Endothelial cell of umbilical vein (primary cell): Measurements from ENCODE around the gene HOXA10. TPM values are rescaled to one million over a fixed set of nuclear protein-coding genes. Genes with fewer than 3 reads are reported as not detected.
A peak's percentile ranks its signal among the peaks of the same experiment; 100 is the strongest.

Experiments used
- BruUV-seq: library from RNA; stranded (reverse); fragments of 400-500 nt; replicated peaks from 2 replicates; lab custom pipeline; 2021; lab: Mats Ljungman, UMichigan
- CTCF ChIA-PET: fragments of 300-600, 350-600 bp; sonication (Branson Sonifier 250); formaldehyde crosslinking; loops from one replicate; lab custom pipeline; 2021; ENCODE audit warnings: antibody characterized with exemption, inconsistent platforms; lab: Charles Lee
- POLR2A ChIA-PET: fragments of 300-600, 350-600 bp; sonication (Branson Sonifier 250); formaldehyde crosslinking; loops from one replicate; lab custom pipeline; 2021; ENCODE audit warnings: antibody characterized with exemption, inconsistent platforms; lab: Charles Lee
- DNase-seq: peaks from one replicate; pipeline ENCODE4 v3.0.0-alpha.2; 2011; ENCODE audit warnings: low read depth, low spot score
- FAIRE-seq: peaks from 2 replicates; lab custom pipeline; 2011; peaks lifted over from hg19 to GRCh38; lab: Jason Lieb, UNC
- H2AFZ ChIP-seq: 2 replicates; pipeline ENCODE4 v1.6.0; 2012; ENCODE audit warnings: low read depth, low read length, control low read depth, inconsistent platforms
- H3K27ac ChIP-seq: 2 replicates; pipeline ENCODE4 v1.5.1; 2011; ENCODE audit warnings: low read depth, mild to moderate bottlenecking, control low read depth, low read length, moderate library complexity; ENCODE audit not compliant: insufficient read depth
- H3K27me3 ChIP-seq, 2 experiments: 2 replicates each; pipeline versions ENCODE4 v1.6.0 to v1.6.1; 2011; ENCODE audit warnings: low read length in 2 of 2, mixed read lengths in 1 of 2; ENCODE audit not compliant: control insufficient read depth in 2 of 2, insufficient read depth in 2 of 2
- H3K36me3 ChIP-seq, 2 experiments: 2 replicates in 1 of 2; 3 replicates in 1 of 2; pipeline ENCODE4 v1.5.1; 2011; ENCODE audit warnings: low read length in 2 of 2, mild to moderate bottlenecking in 1 of 2, moderate library complexity in 1 of 2; ENCODE audit not compliant: control insufficient read depth in 2 of 2, insufficient read depth in 2 of 2; ENCODE audit errors: extremely low read depth in 1 of 2
- H3K4me1 ChIP-seq: 3 replicates; pipeline ENCODE4 v1.5.1; 2011; ENCODE audit warnings: mild to moderate bottlenecking, low read length; ENCODE audit not compliant: control insufficient read depth, insufficient read depth; ENCODE audit errors: extremely low read depth
- H3K4me2 ChIP-seq: 2 replicates; pipeline ENCODE4 v1.6.1; 2011; ENCODE audit warnings: low read length, control low read depth, mixed read lengths; ENCODE audit not compliant: insufficient read depth
- H3K4me3 ChIP-seq, 3 experiments: fragments of 200-600 bp in 1 of 3; sonication (generic), shearing (Covaris generic) in 1 of 3; replicated peaks in 1 of 3; 2 replicates each; pipeline ENCODE4 v1.5.1; 2011 to 2016; ENCODE audit warnings: control low read depth in 3 of 3, low read length in 3 of 3, mild to moderate bottlenecking in 2 of 3, inconsistent platforms in 1 of 3, low read depth in 1 of 3, moderate library complexity in 1 of 3; ENCODE audit not compliant: insufficient read depth in 1 of 3
- H3K79me2 ChIP-seq: 2 replicates; pipeline ENCODE4 v1.6.0; 2012; ENCODE audit warnings: low read length, inconsistent platforms; ENCODE audit not compliant: control insufficient read depth, insufficient read depth
- H3K9ac ChIP-seq: replicated peaks from 2 replicates; pipeline ENCODE3; 2011; ENCODE audit warnings: low read length, control low read depth; ENCODE audit not compliant: insufficient read depth; ENCODE audit errors: extremely low read depth
- H3K9me1 ChIP-seq: replicated peaks from 3 replicates; pipeline ENCODE4 v1.6.0; 2011; ENCODE audit warnings: mild to moderate bottlenecking, low read length; ENCODE audit not compliant: control insufficient read depth, insufficient read depth; ENCODE audit errors: extremely low read depth
- H3K9me3 ChIP-seq: replicated peaks from 2 replicates; pipeline ENCODE4 v1.5.1; 2012; ENCODE audit warnings: low read length, inconsistent platforms; ENCODE audit not compliant: control insufficient read depth, insufficient read depth
- H4K20me1 ChIP-seq: replicated peaks from 2 replicates; pipeline ENCODE3; 2011; ENCODE audit warnings: mild to moderate bottlenecking, low read length; ENCODE audit not compliant: control insufficient read depth, insufficient read depth; ENCODE audit errors: extremely low read depth
- EZH2 ChIP-seq: IDR thresholded peaks from 2 replicates; pipeline ENCODE4 v1.6.1; 2012; ENCODE audit warnings: borderline replicate concordance, low read depth, mild to moderate bottlenecking, moderate library complexity, low read length, inconsistent platforms; ENCODE audit not compliant: severe bottlenecking
- FOS ChIP-seq: IDR thresholded peaks from 2 replicates; pipeline ENCODE4 v1.6.1; 2011; ENCODE audit warnings: mild to moderate bottlenecking, low read length, moderate library complexity, borderline replicate concordance; ENCODE audit not compliant: insufficient read depth
- JUN ChIP-seq: IDR thresholded peaks from 2 replicates; pipeline ENCODE4 v1.6.1; 2011; ENCODE audit warnings: borderline replicate concordance, low read depth; ENCODE audit not compliant: insufficient read length, insufficient read depth
- MAX ChIP-seq: IDR thresholded peaks from 2 replicates; pipeline ENCODE4 v1.6.1; 2011; ENCODE audit not compliant: insufficient read depth, insufficient read length
- POLR2A ChIP-seq: IDR thresholded peaks from 2 replicates; pipeline ENCODE4 v1.6.1; 2012; ENCODE audit warnings: low read depth, mild to moderate bottlenecking, control low read depth, low read length
- POLR2AphosphoS5 ChIP-seq: IDR thresholded peaks from 2 replicates; pipeline ENCODE4 v1.6.1; 2012; ENCODE audit warnings: low read depth, mild to moderate bottlenecking, control low read depth, low read length, moderate library complexity; ENCODE audit not compliant: insufficient read depth
- dilution Hi-C: fragments of 300-500 bp; cut with MboI; formaldehyde crosslinking; loops from one replicate; pipeline ENCODE4 v1.15.0; 2019; ENCODE audit warnings: low sequenced_read_pairs; ENCODE audit not compliant: extremely low pct_ligation_motif_present
- intact Hi-C: fragments of 100-400 bp; cut with micrococcal nuclease; formaldehyde crosslinking; loops from one replicate; pipeline ENCODE4 v1.10.0; 2022
- polyA plus RNA-seq, 4 experiments: library from polyadenylated mRNA; depleted of rRNA in 3 of 4; stranded (reverse) in 3 of 4; unstranded in 1 of 4; fragments of >200 nt; gene quantifications; 2 replicates each; pipeline versions ENCODE4 v1.2.1 to v1.2.3, GENCODE V29; 2011 to 2012; ENCODE audit warnings: missing spikeins in 1 of 4
- total RNA-seq: library from RNA; stranded (reverse); gene quantifications from 2 replicates; pipeline ENCODE4 v1.2.3, GENCODE V29; 2021

The HOXA10 gene
- total and polyA plus RNA-seq, 2 donors (not counting 3 experiments of a cell fraction or from before 2014, with no cell fraction given), result 24.4 to 30.3 TPM

GRCh38 chr7:27178366-27178765 is 4.2 kb upstream of the HOXA10 start:
- CTCF ChIA-PET, result interaction anchor here (0.7 to 8.0 kb wide), 13 partner anchors 9 to 916 kb away, joined by 3 to 86 read pairs (median 15); partner anchors contain the start of genes HOXA3, HOXA5, HOXA6 and HOXA7
- peak overlapping the region; percentile 95 for H3K9ac ChIP-seq

GRCh38 chr7:27177795-27178320 is 3.7 kb upstream of the HOXA10 start:
- Histone ChIP-seq H3K27ac (peak overlapping the region; percentile 96), H3K27me3 (no peaks in the 10 kb centered on the region), H3K4me1 (peaks cover 61% of the 10 kb centered on the region), H3K9ac (peak overlapping the region; percentile 95), H3K4me2 (peak overlapping the region; percentile 98), H3K9me3 (no peaks in the 10 kb centered on the region), H4K20me1 (no peaks in the 10 kb centered on the region), H3K79me2 (peaks cover 94% of the 10 kb centered on the region), H3K4me3 (peak overlapping the region; percentile 53 to 94 (median 69)), H3K36me3 (no peaks in the 10 kb centered on the region), H3K9me1 (no peaks in the 10 kb centered on the region), H2AFZ (no peak overlapping the region)
- TF ChIP-seq POLR2AphosphoS5 (no peak), JUN (no peak)
- no TSS peak for BruUV-seq
- ChIA-PET CTCF (interaction anchor here (0.7 to 8.0 kb wide), 15 partner anchors 8 to 597 kb away, joined by 3 to 86 read pairs (median 8); partner anchors contain the start of genes HOXA3, HOXA5, HOXA6 and HOXA7), POLR2A (interaction anchor here (0.9 to 2.5 kb wide), 3 partner anchors 7 to 12 kb away, joined by 3 to 8 read pairs (median 7); partner anchors contain the start of genes HOXA11 and HOXA9)
- intact Hi-C loops (loop anchor here (1.0 kb wide), 1 partner anchor 7 kb away; the partner anchor contains the start of gene HOXA11), dilution Hi-C loops (no loop called here)
- no peak for FAIRE-seq
- DNase-seq, result no peak

More at GRCh38 chr7:27178366-27178765, 4.2 kb upstream of the HOXA10 start:
- Histone ChIP-seq H3K4me1 (peaks cover 65% of the 10 kb centered on the region), H3K36me3 (no peaks in the 10 kb centered on the region), H3K4me2 (peak overlapping the region; percentile 98), H3K79me2 (peaks cover 94% of the 10 kb centered on the region), H3K27ac (peak overlapping the region; percentile 96), H3K9me1 (no peaks in the 10 kb centered on the region), H2AFZ (no peak overlapping the region), H4K20me1 (no peaks in the 10 kb centered on the region), H3K27me3 (no peaks in the 10 kb centered on the region), H3K9me3 (no peaks in the 10 kb centered on the region), H3K4me3 (peak overlapping the region; percentile 53 to 94 (median 69))
- intact Hi-C loops, result no loop called here
- POLR2A ChIA-PET, result interaction anchor here (0.7 to 2.0 kb wide), 4 partner anchors 13 to 54 kb away, joined by 3 to 7 read pairs (median 6); partner anchors contain the start of gene HOXA9
- FAIRE-seq, result peak; percentile 55
- BruUV-seq, result no TSS peak
- DNase-seq, result peak; percentile 60
- dilution Hi-C loops, result no loop called here
- TF ChIP-seq FOS (no peak), MAX (no peak), POLR2AphosphoS5 (no peak), EZH2 (no peak), POLR2A (no peak)
